CD8-positive, alpha-beta memory T cell (primary cell): Measurements from ENCODE around the gene VPS16. TPM values are rescaled to one million over a fixed set of nuclear protein-coding genes. Genes with fewer than 3 reads are reported as not detected.

Source experiments
- CTCF ChIA-PET: fragments of 350-600 bp; sonication (Branson Sonifier 250); formaldehyde crosslinking; loops from one replicate; lab custom pipeline; 2021; ENCODE audit warnings: antibody characterized with exemption; lab: Charles Lee
- POLR2A ChIA-PET: fragments of 350-600 bp; sonication (Branson Sonifier 250); formaldehyde crosslinking; loops from one replicate; lab custom pipeline; 2021; ENCODE audit warnings: antibody characterized with exemption; lab: Charles Lee
- DNase-seq, 5 donors: peaks; one replicate each; pipeline versions ENCODE4 v3.0.0 to v3.0.0-alpha.2; 2020 to 2022; ENCODE audit warnings: mixed read lengths in 1 of 5
- H3K27ac ChIP-seq: one replicate; pipeline ENCODE4 v1.7.0; 2013; ENCODE audit warnings: low read depth, mild to moderate bottlenecking, low read length, moderate library complexity
- H3K27me3 ChIP-seq: 2 replicates; pipeline ENCODE4 v1.7.0; 2013; ENCODE audit warnings: low read length, mild to moderate bottlenecking; ENCODE audit not compliant: insufficient read depth, poor library complexity, severe bottlenecking
- H3K36me3 ChIP-seq: 2 replicates; pipeline ENCODE4 v1.7.0; 2013; ENCODE audit warnings: mild to moderate bottlenecking, low read length, moderate library complexity; ENCODE audit not compliant: insufficient read depth
- H3K4me1 ChIP-seq: 2 replicates; pipeline ENCODE4 v1.7.0; 2013; ENCODE audit warnings: mild to moderate bottlenecking, low read length, moderate library complexity; ENCODE audit not compliant: insufficient read depth
- H3K4me3 ChIP-seq: 2 replicates; pipeline ENCODE4 v1.7.0; 2013; ENCODE audit warnings: mild to moderate bottlenecking, low read length
- H3K9me3 ChIP-seq: 2 replicates; pipeline ENCODE4 v1.7.0; 2013; ENCODE audit warnings: mild to moderate bottlenecking, low read length
- H3K27ac Mint-ChIP-seq, 8 donors: one replicate each; pipeline ENCODE4 v1.8.0; 2020 to 2021; ENCODE audit warnings: mixed read lengths in 8 of 8, mild to moderate bottlenecking in 6 of 8, inconsistent platforms in 3 of 8, moderate library complexity in 3 of 8
- H3K27me3 Mint-ChIP-seq, 2 donors: one replicate each; pipeline ENCODE4 v1.8.0; 2020 to 2021; ENCODE audit warnings: mixed read lengths in 2 of 2, mild to moderate bottlenecking in 1 of 2, moderate library complexity in 1 of 2
- H3K36me3 Mint-ChIP-seq, 3 donors: one replicate each; pipeline ENCODE4 v1.8.0; 2020 to 2021; ENCODE audit warnings: mixed read lengths in 3 of 3, inconsistent platforms in 1 of 3, mild to moderate bottlenecking in 1 of 3
- H3K4me1 Mint-ChIP-seq, 3 donors: one replicate each; pipeline ENCODE4 v1.8.0; 2020 to 2021; ENCODE audit warnings: mixed read lengths in 3 of 3, inconsistent platforms in 1 of 3, mild to moderate bottlenecking in 1 of 3
- H3K4me3 Mint-ChIP-seq, 7 donors: one replicate each; pipeline ENCODE4 v1.8.0; 2020 to 2021; ENCODE audit warnings: mixed read lengths in 7 of 7, mild to moderate bottlenecking in 6 of 7, moderate library complexity in 4 of 7, inconsistent platforms in 2 of 7
- H3K9me3 Mint-ChIP-seq, 5 donors: one replicate each; pipeline ENCODE4 v1.8.0; 2020 to 2022; ENCODE audit warnings: mixed read lengths in 5 of 5, mild to moderate bottlenecking in 3 of 5, moderate library complexity in 2 of 5, inconsistent platforms in 1 of 5
- polyA plus RNA-seq: library from polyadenylated mRNA; unstranded; fragments of 300-500 nt; fragmentation: Illumina TruSeq; gene quantifications from one replicate; pipeline ENCODE4 v1.2.3, GENCODE V29; 2021
- total RNA-seq, 2 experiments: library from RNA; stranded (reverse); gene quantifications; one replicate each; pipeline ENCODE4 v1.2.3, GENCODE V29; 2021

The VPS16 gene
- total and polyA plus RNA-seq, 3 experiments from 2014 or later: 40.1 to 49.1 (median 47.8) TPM

- no peaks in the 10 kb centered on the region for H3K27me3 ChIP-seq
- Mint-ChIP-seq H3K9me3 (no peaks in the 10 kb centered on the region), H3K4me1 (peaks cover 65 to 81% (median 81%) of the 10 kb centered on the region in 3 donors), H3K27ac (peak overlapping the region in 2 of 8 donors; percentile 17 to 56), H3K4me3 (no peak overlapping the region), H3K27me3 (no peaks in the 10 kb centered on the region), H3K36me3 (peaks cover 0 to 3% (median 1%) of the 10 kb centered on the region in 3 donors)
- POLR2A ChIA-PET: no interaction called here
- H3K9me3 ChIP-seq: no peaks in the 10 kb centered on the region
- no peak overlapping the region for H3K27ac ChIP-seq
- no peaks in the 10 kb centered on the region for H3K36me3 ChIP-seq
- peaks cover 28% of the 10 kb centered on the region for H3K4me1 ChIP-seq
- DNase-seq: no peak
- CTCF ChIA-PET: no interaction called here
- no peak overlapping the region for H3K4me3 ChIP-seq
Observed at GRCh38 chr20:2887715-2888114, 47.2 kb downstream of the VPS16 start.

DNA sequence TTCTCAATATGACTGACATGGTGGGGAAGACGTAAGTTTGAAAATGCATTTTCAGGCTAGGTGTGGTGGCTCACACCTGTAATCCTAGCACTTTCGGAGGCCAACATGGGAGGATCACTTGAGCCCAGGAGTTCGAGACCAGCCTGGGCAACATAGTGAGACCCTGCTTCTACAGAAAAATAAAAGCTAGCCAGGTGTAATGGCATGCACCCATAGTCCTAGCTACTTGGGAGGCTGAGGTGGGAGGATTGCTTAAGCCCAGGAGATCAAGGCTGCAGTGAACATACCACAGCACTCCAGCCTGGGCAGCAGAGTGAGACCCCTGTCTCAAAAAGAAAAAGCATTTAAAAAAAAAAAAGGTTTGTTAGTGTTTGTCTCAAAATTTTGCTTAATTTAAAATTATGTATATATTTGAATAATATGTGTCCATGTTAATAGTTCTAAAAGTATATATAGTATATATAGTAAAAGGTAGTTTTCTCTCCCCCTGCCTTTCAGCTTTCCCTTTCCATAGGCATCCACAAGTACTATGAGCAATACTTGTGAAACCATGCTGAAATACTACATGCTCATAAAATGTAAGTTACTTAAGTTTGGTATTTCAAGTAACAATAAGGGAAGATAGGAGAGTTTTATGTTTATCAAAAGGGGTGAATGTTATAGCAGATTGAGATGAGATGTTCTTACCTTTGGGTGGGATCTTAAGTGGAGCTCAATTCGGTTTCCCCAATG is 47.8 kb downstream of the VPS16 start:
- Histone ChIP-seq H3K4me3 (no peak overlapping the region), H3K9me3 (no peaks in the 10 kb centered on the region), H3K36me3 (no peaks in the 10 kb centered on the region), H3K27me3 (no peaks in the 10 kb centered on the region), H3K27ac (no peak overlapping the region), H3K4me1 (peaks cover 28% of the 10 kb centered on the region)
- CTCF ChIA-PET: no interaction called here
- no peak overlapping the region for H3K4me3 Mint-ChIP-seq
- H3K4me1 Mint-ChIP-seq: peaks cover 70 to 82% (median 79%) of the 10 kb centered on the region in 3 donors
- no peaks in the 10 kb centered on the region for H3K27me3 Mint-ChIP-seq
- H3K27ac Mint-ChIP-seq: peak overlapping the region in 1 of 8 donors; percentile 56
- no peak for DNase-seq
- no peaks in the 10 kb centered on the region for H3K9me3 Mint-ChIP-seq
- H3K36me3 Mint-ChIP-seq: peaks cover 0 to 3% (median 3%) of the 10 kb centered on the region in 3 donors
- POLR2A ChIA-PET: no interaction called here

DNA sequence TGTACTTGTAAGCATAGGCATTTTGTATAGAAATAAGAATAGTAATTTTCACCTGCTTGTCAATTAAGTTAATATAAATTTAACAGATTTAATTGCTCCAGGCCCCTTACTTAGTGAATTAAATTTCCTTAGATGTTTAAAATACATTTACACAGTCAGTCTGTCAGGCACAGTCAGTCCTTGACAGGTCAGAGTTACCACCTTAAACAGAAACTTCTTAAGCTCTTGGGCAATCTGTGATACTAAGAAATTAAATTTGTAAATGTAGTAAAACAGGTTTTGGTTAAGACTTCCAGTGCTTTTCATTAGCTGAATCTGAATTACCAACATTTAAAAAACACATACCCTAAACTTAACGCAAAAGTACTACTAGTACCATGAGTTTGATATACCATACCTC is 48.7 kb downstream of the VPS16 start:
- ChIA-PET CTCF (no interaction called here), POLR2A (no interaction called here)
- no peaks in the 10 kb centered on the region for H3K27me3 ChIP-seq
- Mint-ChIP-seq H3K36me3 (peaks cover 0 to 3% (median 1%) of the 10 kb centered on the region in 3 donors), H3K27ac (peak overlapping the region in 2 of 8 donors; percentile 5 to 20), H3K9me3 (no peaks in the 10 kb centered on the region), H3K27me3 (no peaks in the 10 kb centered on the region), H3K4me3 (no peak overlapping the region), H3K4me1 (peaks cover 63 to 79% (median 75%) of the 10 kb centered on the region in 3 donors)
- DNase-seq: no peak
- no peaks in the 10 kb centered on the region for H3K36me3 ChIP-seq
- H3K4me3 ChIP-seq: no peak overlapping the region
- H3K27ac ChIP-seq: no peak overlapping the region
- H3K4me1 ChIP-seq: peaks cover 24% of the 10 kb centered on the region
- H3K9me3 ChIP-seq: no peaks in the 10 kb centered on the region

DNA sequence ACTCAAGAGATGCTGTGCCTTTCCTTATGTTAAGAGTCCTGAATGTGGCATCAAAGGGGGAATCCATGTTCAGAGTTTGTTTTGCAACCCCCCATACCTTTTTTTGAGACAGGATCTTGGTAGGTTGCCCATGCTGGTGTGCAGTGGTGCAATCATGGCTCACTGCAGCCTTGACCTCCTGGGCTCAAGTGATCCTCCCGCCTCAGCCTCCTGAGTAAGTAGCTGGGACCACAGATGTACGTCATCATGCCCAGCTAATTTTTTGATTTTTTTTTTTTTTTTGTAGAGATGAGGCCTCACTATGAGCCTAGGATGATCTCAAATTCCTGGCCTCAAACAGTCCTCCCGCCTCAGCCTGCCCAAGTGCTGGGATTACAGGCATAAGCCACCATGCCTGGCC is 49.3 kb downstream of the VPS16 start:
- Mint-ChIP-seq H3K36me3 (peaks cover 0 to 3% (median 1%) of the 10 kb centered on the region in 3 donors), H3K27ac (peak overlapping the region in 1 of 8 donors; percentile 26), H3K9me3 (no peaks in the 10 kb centered on the region), H3K4me1 (peaks cover 59 to 76% (median 71%) of the 10 kb centered on the region in 3 donors), H3K4me3 (no peak overlapping the region), H3K27me3 (no peaks in the 10 kb centered on the region)
- peaks cover 23% of the 10 kb centered on the region for H3K4me1 ChIP-seq
- no peak for DNase-seq
- H3K27me3 ChIP-seq: no peaks in the 10 kb centered on the region
- H3K27ac ChIP-seq: no peak overlapping the region
- no peaks in the 10 kb centered on the region for H3K36me3 ChIP-seq
- no peak overlapping the region for H3K4me3 ChIP-seq
- H3K9me3 ChIP-seq: no peaks in the 10 kb centered on the region
- ChIA-PET POLR2A (interaction anchor here (1.0 kb wide), 1 partner anchor 17 kb away, joined by 3 read pairs; no protein-coding TSS in a partner anchor), CTCF (no interaction called here)

GRCh38 chr20:2890742-2891141 is 50.2 kb downstream of the VPS16 start:
- Mint-ChIP-seq H3K27ac (peak overlapping the region in 5 of 8 donors; percentile 4 to 84 (median 43)), H3K4me1 (peaks cover 50 to 66% (median 65%) of the 10 kb centered on the region in 3 donors), H3K9me3 (peaks cover 0 to 2% (median 0%) of the 10 kb centered on the region in 5 donors), H3K27me3 (no peaks in the 10 kb centered on the region), H3K36me3 (peaks cover 0 to 3% (median 3%) of the 10 kb centered on the region in 3 donors), H3K4me3 (no peak overlapping the region)
- H3K27ac ChIP-seq: no peak overlapping the region
- H3K36me3 ChIP-seq: no peaks in the 10 kb centered on the region
- no peak overlapping the region for H3K4me3 ChIP-seq
- POLR2A ChIA-PET: interaction anchor here (1.0 kb wide), 1 partner anchor 18 kb away, joined by 3 read pairs; no protein-coding TSS in a partner anchor
- H3K9me3 ChIP-seq: no peaks in the 10 kb centered on the region
- no peaks in the 10 kb centered on the region for H3K27me3 ChIP-seq
- peaks cover 23% of the 10 kb centered on the region for H3K4me1 ChIP-seq
- no peak for DNase-seq
- CTCF ChIA-PET: no interaction called here

DNA sequence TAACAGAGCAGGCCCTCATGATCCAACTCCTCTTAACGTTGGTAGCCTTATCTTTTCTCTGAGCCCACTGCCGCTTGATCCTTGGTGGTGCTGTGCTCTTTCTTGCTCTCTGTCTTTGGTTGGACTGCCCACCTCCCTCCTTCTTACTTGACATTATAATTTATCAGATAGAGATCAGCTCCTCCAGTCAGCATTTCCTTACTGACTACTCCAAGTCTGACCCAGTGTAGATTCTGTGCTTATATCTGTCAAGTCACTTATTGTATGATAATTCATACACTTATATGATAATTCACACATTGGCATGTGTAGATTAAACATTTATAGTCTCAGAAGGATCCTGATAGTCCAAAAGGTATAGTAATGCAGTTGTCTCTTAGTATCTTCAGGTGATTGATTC is 50.8 kb downstream of the VPS16 start:
- Mint-ChIP-seq H3K4me1 (peaks cover 47 to 71% (median 65%) of the 10 kb centered on the region in 3 donors), H3K27me3 (no peaks in the 10 kb centered on the region), H3K9me3 (peaks cover 0 to 2% (median 0%) of the 10 kb centered on the region in 5 donors), H3K36me3 (peaks cover 0 to 6% (median 3%) of the 10 kb centered on the region in 3 donors), H3K27ac (peak overlapping the region in 4 of 8 donors; percentile 20 to 89 (median 48)), H3K4me3 (no peak overlapping the region)
- Histone ChIP-seq H3K27me3 (no peaks in the 10 kb centered on the region), H3K4me3 (no peak overlapping the region), H3K27ac (no peak overlapping the region), H3K36me3 (no peaks in the 10 kb centered on the region), H3K9me3 (no peaks in the 10 kb centered on the region), H3K4me1 (peaks cover 23% of the 10 kb centered on the region)
- CTCF ChIA-PET: no interaction called here
- POLR2A ChIA-PET: interaction anchor here (0.7 kb wide), 1 partner anchor 50 kb away, joined by 7 read pairs; no protein-coding TSS in a partner anchor
- DNase-seq: no peak

DNA sequence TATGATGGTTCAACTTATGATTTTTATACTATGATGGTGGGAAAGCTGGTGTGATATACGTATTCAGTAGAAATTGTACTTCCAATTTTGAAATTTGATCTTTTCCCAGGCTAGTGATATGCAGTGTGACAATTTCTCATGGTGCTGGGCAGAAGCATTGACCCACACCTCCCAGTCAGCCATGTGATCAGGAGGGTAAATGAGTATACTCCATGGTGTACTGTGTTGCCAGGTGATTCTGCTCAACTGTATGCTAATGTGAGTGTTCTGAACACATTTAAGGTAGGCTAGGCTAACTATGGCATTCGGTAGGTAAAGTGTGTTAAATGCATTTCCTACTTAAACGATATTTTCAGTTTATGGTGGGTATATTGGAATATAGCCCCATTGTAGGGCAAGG is 51.8 kb downstream of the VPS16 start:
- peaks cover 18% of the 10 kb centered on the region for H3K4me1 ChIP-seq
- DNase-seq: no peak
- ChIA-PET CTCF (no interaction called here), POLR2A (interaction anchor here (0.7 kb wide), 1 partner anchor 560 kb away, joined by 7 read pairs; no protein-coding TSS in a partner anchor)
- no peaks in the 10 kb centered on the region for H3K27me3 Mint-ChIP-seq
- H3K4me3 Mint-ChIP-seq: no peak overlapping the region
- H3K9me3 Mint-ChIP-seq: peaks cover 0 to 2% (median 0%) of the 10 kb centered on the region in 5 donors
- no peaks in the 10 kb centered on the region for H3K27me3 ChIP-seq
- peak overlapping the region in 1 of 8 donors; percentile 6 for H3K27ac Mint-ChIP-seq
- no peaks in the 10 kb centered on the region for H3K36me3 ChIP-seq
- H3K4me3 ChIP-seq: no peak overlapping the region
- peaks cover 50 to 74% (median 69%) of the 10 kb centered on the region in 3 donors for H3K4me1 Mint-ChIP-seq
- no peaks in the 10 kb centered on the region for H3K9me3 ChIP-seq
- peaks cover 0 to 9% (median 7%) of the 10 kb centered on the region in 3 donors for H3K36me3 Mint-ChIP-seq
- no peak overlapping the region for H3K27ac ChIP-seq

- POLR2A ChIA-PET: no interaction called here
- H3K9me3 Mint-ChIP-seq: peaks cover 0 to 2% (median 0%) of the 10 kb centered on the region in 5 donors
- no peak overlapping the region for H3K27ac Mint-ChIP-seq
- Histone ChIP-seq H3K9me3 (no peaks in the 10 kb centered on the region), H3K4me3 (no peak overlapping the region), H3K27ac (no peak overlapping the region), H3K4me1 (peaks cover 8% of the 10 kb centered on the region), H3K27me3 (no peaks in the 10 kb centered on the region), H3K36me3 (no peaks in the 10 kb centered on the region)
- no peak for DNase-seq
- H3K4me3 Mint-ChIP-seq: no peak overlapping the region
- H3K36me3 Mint-ChIP-seq: peaks cover 0 to 10% (median 7%) of the 10 kb centered on the region in 3 donors
- H3K27me3 Mint-ChIP-seq: no peaks in the 10 kb centered on the region
- CTCF ChIA-PET: no interaction called here
- peaks cover 42 to 67% (median 59%) of the 10 kb centered on the region in 3 donors for H3K4me1 Mint-ChIP-seq
Observed at GRCh38 chr20:2894221-2894620, 53.7 kb downstream of the VPS16 start.
